T-helper 1 cell treated with Interleukin-12 subunit alpha and Interleukin-12 subunit beta and Interleukin-4 antibody, amounts not matched to agents 30 μg/mL and 1 μg/mL, for 36 hours (primary cell): ENCODE results near the gene AGTR1.

Source experiments
- H3K27ac Mint-ChIP-seq: one replicate; pipeline ENCODE4 v1.8.0; 2021; ENCODE audit warnings: mild to moderate bottlenecking, mixed read lengths
- H3K27me3 Mint-ChIP-seq: one replicate; pipeline ENCODE4 v1.8.0; 2021; ENCODE audit warnings: low read depth, mixed read lengths
- H3K36me3 Mint-ChIP-seq: one replicate; pipeline ENCODE4 v1.8.0; 2021; ENCODE audit warnings: low read depth, mixed read lengths
- H3K4me1 Mint-ChIP-seq: one replicate; pipeline ENCODE4 v1.8.0; 2021; ENCODE audit warnings: low read depth, mixed read lengths
- H3K4me3 Mint-ChIP-seq: one replicate; pipeline ENCODE4 v1.8.0; 2021; ENCODE audit warnings: mild to moderate bottlenecking, moderate library complexity, mixed read lengths
- H3K9me3 Mint-ChIP-seq: one replicate; pipeline ENCODE4 v1.8.0; 2021; ENCODE audit warnings: mixed read lengths

Gene AGTR1

GRCh38 chr3:148697306-148698189, at the start of gene AGTR1:
Gene AGTR1 (plus strand): TSS chr3:148697903. CDS start chr3:148741036, 43,133 bp downstream.
- Mint-ChIP-seq H3K4me3 (no peak within 1 kb of the TSS), H3K36me3 (no peaks in the 10 kb centered on the region), H3K9me3 (no peaks in the 10 kb centered on the region), H3K27me3 (peaks cover 14% of the 10 kb centered on the region), H3K4me1 (no peaks in the 10 kb centered on the region), H3K27ac (no peak within 1 kb of the TSS)

- no peak overlapping the region for H3K4me3 Mint-ChIP-seq
- H3K9me3 Mint-ChIP-seq: no peaks in the 10 kb centered on the region
- no peaks in the 10 kb centered on the region for H3K27me3 Mint-ChIP-seq
- H3K36me3 Mint-ChIP-seq: no peaks in the 10 kb centered on the region
- no peaks in the 10 kb centered on the region for H3K4me1 Mint-ChIP-seq
- H3K27ac Mint-ChIP-seq: no peak overlapping the region
Measured at GRCh38 chr3:148648685-148649352, 48.9 kb upstream of the AGTR1 start.

GRCh38 chr3:148651549-148651948, 46.2 kb upstream of the AGTR1 start:
- no peaks in the 10 kb centered on the region for H3K4me1 Mint-ChIP-seq

GRCh38 chr3:148654433-148654832, 43.3 kb upstream of the AGTR1 start:
- Mint-ChIP-seq H3K36me3 (no peaks in the 10 kb centered on the region), H3K27me3 (no peaks in the 10 kb centered on the region), H3K9me3 (no peaks in the 10 kb centered on the region), H3K4me3 (no peak overlapping the region), H3K4me1 (no peaks in the 10 kb centered on the region), H3K27ac (no peak overlapping the region)

More at GRCh38 chr3:148651549-148651948, 46.2 kb upstream of the AGTR1 start:
- Mint-ChIP-seq H3K36me3 (no peaks in the 10 kb centered on the region), H3K27me3 (no peaks in the 10 kb centered on the region), H3K4me3 (no peak overlapping the region), H3K9me3 (no peaks in the 10 kb centered on the region), H3K27ac (no peak overlapping the region)

GRCh38 chr3:148657470-148657869, 40.2 kb upstream of the AGTR1 start:
- no peak overlapping the region for H3K27ac Mint-ChIP-seq
- no peaks in the 10 kb centered on the region for H3K36me3 Mint-ChIP-seq
- no peaks in the 10 kb centered on the region for H3K27me3 Mint-ChIP-seq

DNA sequence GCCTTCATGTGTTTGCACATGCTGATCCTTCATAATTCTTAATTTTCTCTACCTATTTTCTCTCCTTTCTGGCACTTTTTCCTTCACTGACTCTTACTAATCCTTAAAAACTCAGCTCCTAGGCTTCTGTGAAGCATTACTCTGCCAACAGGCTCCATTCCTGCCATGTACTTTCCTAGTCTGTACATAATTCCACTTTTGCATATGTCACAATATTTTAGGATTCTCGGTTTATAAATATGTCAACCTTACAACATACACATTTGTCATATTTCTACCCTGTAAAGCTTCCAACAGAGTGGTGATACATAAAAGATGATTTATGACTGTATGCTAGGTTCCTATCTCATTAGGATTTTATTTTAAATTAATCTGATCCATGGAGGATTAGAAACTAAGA, 38.2 kb upstream of the AGTR1 start:
- H3K27me3 Mint-ChIP-seq: no peaks in the 10 kb centered on the region
- H3K36me3 Mint-ChIP-seq: no peaks in the 10 kb centered on the region
- no peaks in the 10 kb centered on the region for H3K9me3 Mint-ChIP-seq
- no peak overlapping the region for H3K4me3 Mint-ChIP-seq
- no peak overlapping the region for H3K27ac Mint-ChIP-seq
- H3K4me1 Mint-ChIP-seq: no peaks in the 10 kb centered on the region

More at GRCh38 chr3:148657470-148657869, 40.2 kb upstream of the AGTR1 start:
- H3K4me1 Mint-ChIP-seq: no peaks in the 10 kb centered on the region
- no peak overlapping the region for H3K4me3 Mint-ChIP-seq
- H3K9me3 Mint-ChIP-seq: no peaks in the 10 kb centered on the region

DNA sequence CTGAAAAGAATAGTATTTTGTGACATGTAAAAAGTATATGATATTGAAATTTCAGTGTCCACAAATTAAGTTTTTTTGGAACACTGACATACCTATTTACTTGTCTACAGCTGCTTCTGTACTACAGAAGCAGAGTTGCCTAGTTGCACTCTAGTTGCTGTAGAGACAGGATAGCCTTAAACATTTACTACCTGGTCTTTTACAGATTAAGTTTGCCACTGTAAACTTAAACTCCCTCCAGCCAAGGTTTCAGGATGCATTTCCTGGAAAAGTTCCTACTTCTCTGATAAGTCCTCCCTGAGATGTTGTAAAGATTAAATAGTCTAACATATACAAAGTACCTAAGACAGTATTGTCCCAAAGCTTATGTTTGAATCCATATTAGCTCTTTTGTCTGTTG, 17.4 kb upstream of the AGTR1 start:
- H3K4me1 Mint-ChIP-seq: no peaks in the 10 kb centered on the region
- H3K4me3 Mint-ChIP-seq: no peak overlapping the region
- H3K27ac Mint-ChIP-seq: no peak overlapping the region
- no peaks in the 10 kb centered on the region for H3K9me3 Mint-ChIP-seq
- no peaks in the 10 kb centered on the region for H3K36me3 Mint-ChIP-seq
- no peaks in the 10 kb centered on the region for H3K27me3 Mint-ChIP-seq

- H3K9me3 Mint-ChIP-seq: no peaks in the 10 kb centered on the region
- H3K4me3 Mint-ChIP-seq: no peak overlapping the region
- no peak overlapping the region for H3K27ac Mint-ChIP-seq
- H3K4me1 Mint-ChIP-seq: no peaks in the 10 kb centered on the region
- H3K36me3 Mint-ChIP-seq: no peaks in the 10 kb centered on the region
- no peaks in the 10 kb centered on the region for H3K27me3 Mint-ChIP-seq
Measured at GRCh38 chr3:148681080-148681479, 16.6 kb upstream of the AGTR1 start.

GRCh38 chr3:148682997-148683396, 14.7 kb upstream of the AGTR1 start:
- H3K9me3 Mint-ChIP-seq: no peaks in the 10 kb centered on the region
- no peaks in the 10 kb centered on the region for H3K27me3 Mint-ChIP-seq
- H3K4me3 Mint-ChIP-seq: no peak overlapping the region
- H3K4me1 Mint-ChIP-seq: no peaks in the 10 kb centered on the region
- no peaks in the 10 kb centered on the region for H3K36me3 Mint-ChIP-seq
- no peak overlapping the region for H3K27ac Mint-ChIP-seq

- Mint-ChIP-seq H3K4me3 (no peak overlapping the region), H3K9me3 (no peaks in the 10 kb centered on the region), H3K4me1 (no peaks in the 10 kb centered on the region), H3K36me3 (no peaks in the 10 kb centered on the region), H3K27ac (no peak overlapping the region), H3K27me3 (peaks cover 11% of the 10 kb centered on the region)
Measured at GRCh38 chr3:148694116-148694515, 3.6 kb upstream of the AGTR1 start.

GRCh38 chr3:148698190-148698810, 597 bp downstream of the AGTR1 start:
- H3K27ac Mint-ChIP-seq: no peak overlapping the region
- H3K36me3 Mint-ChIP-seq: no peaks in the 10 kb centered on the region
- H3K4me1 Mint-ChIP-seq: no peaks in the 10 kb centered on the region
- H3K27me3 Mint-ChIP-seq: peaks cover 14% of the 10 kb centered on the region
- H3K9me3 Mint-ChIP-seq: no peaks in the 10 kb centered on the region
- H3K4me3 Mint-ChIP-seq: no peak overlapping the region

DNA sequence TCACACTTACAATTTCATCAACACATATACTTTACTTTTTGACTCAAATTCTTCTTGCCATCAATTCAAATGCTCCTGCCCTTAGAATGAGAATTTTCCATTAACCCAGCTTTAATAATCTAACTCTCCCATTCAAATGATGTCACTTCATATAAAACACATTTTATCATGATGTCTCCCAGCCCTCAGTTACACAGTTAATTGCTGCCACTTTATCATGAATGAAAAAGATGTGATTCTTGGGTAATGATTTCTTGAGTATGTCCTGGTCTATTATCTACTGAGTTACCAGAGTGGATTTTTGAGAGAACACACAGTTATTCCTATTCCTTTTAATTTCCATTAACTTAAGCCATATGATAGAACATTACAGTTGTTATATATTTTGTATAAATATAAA, 7.6 kb downstream of the AGTR1 start:
- Mint-ChIP-seq H3K27me3 (no peaks in the 10 kb centered on the region), H3K4me3 (no peak overlapping the region)

DNA sequence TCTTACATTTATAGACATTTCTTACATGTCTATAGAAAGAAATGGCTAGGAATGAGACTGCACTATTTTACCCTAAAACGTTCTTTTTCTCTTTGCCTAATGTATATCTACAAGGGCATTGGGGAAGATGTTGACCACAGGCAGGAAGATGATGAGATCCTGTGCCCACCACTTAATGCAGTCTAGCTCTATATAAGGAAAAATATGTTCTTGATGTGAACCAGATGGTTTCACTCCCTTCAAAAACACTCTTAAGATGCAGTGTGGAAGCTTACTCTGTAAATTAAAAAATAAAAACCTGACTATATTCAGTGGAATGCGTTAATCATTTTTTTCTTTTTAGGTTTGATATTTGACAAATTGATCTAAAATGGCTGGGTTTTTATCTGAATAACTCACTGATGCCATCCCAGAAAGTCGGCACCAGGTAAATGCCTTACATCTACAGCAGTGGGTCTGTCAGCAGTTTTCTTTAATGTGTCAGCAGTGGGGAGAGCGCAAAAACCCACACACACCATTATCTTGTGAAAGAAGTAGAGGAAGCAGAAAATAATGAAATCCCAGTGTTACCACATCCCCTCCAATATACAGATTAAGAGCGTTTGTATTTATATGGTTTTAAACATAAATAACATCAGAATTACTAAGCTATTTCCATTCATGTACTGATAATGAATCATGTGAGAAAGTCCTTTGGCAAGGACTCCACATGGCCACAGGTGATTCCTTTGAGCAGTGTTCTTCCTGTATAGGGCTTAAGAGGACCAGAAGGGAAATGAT, 10.1 kb downstream of the AGTR1 start:
- no peaks in the 10 kb centered on the region for H3K9me3 Mint-ChIP-seq
- H3K4me1 Mint-ChIP-seq: no peaks in the 10 kb centered on the region
- H3K36me3 Mint-ChIP-seq: no peaks in the 10 kb centered on the region
- no peak overlapping the region for H3K4me3 Mint-ChIP-seq
- H3K27ac Mint-ChIP-seq: no peak overlapping the region
- no peaks in the 10 kb centered on the region for H3K27me3 Mint-ChIP-seq

More for the DNA sequence above, 7.6 kb downstream of the AGTR1 start:
- H3K9me3 Mint-ChIP-seq: no peaks in the 10 kb centered on the region
- no peak overlapping the region for H3K27ac Mint-ChIP-seq
- H3K4me1 Mint-ChIP-seq: no peaks in the 10 kb centered on the region
- no peaks in the 10 kb centered on the region for H3K36me3 Mint-ChIP-seq

DNA sequence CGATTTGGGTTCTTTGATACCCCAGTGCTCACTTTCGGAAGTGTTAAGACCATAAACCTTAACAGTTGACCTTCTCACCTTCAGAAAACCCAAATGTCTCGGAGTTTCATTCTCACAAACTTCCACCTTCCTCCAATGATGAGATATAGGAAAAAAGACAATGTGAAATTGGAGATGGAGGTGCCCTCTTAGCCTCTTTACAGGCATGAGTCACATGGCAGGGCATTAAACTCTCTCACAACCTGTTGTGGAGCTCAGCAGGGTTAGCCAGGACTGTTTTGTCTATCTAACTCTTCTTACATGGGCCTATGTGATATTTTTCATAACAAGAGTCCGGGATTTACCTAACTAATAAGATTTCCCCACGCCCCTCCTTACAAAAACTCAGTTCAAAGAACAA, 10.7 kb downstream of the AGTR1 start:
- Mint-ChIP-seq H3K4me3 (no peak overlapping the region), H3K9me3 (no peaks in the 10 kb centered on the region), H3K4me1 (no peaks in the 10 kb centered on the region), H3K27ac (no peak overlapping the region), H3K36me3 (no peaks in the 10 kb centered on the region), H3K27me3 (no peaks in the 10 kb centered on the region)
